Fibroblast of villous mesenchyme (primary cell): ENCODE data around the gene MRGPRE. TPM values are rescaled to one million over a fixed set of nuclear protein-coding genes. Genes with fewer than 3 reads are reported as not detected.
A peak's percentile ranks its signal among the peaks of the same experiment; 100 is the strongest.

Experiments
- DNase-seq: peaks from one replicate; pipeline ENCODE4 v3.0.0-alpha.2; 2010; ENCODE audit warnings: low read depth
- H3K4me3 ChIP-seq: 2 replicates; pipeline ENCODE4 v1.5.1; 2011; ENCODE audit warnings: low read depth, mild to moderate bottlenecking, low read length
- CTCF ChIP-seq: IDR thresholded peaks from 2 replicates; pipeline ENCODE4 v1.5.1; 2012; ENCODE audit warnings: low read depth, mild to moderate bottlenecking, low read length; ENCODE audit not compliant: insufficient read depth
- total RNA-seq: library from RNA; depleted of rRNA; stranded (reverse); fragments of >200 nt; gene quantifications from 2 replicates; pipeline ENCODE4 v1.2.3, GENCODE V29; 2012

Gene MRGPRE
- total RNA-seq, 1 donor = not detected

- TF ChIP-seq CTCF = no peak
- DNase-seq = no peak
Observed at GRCh38 chr11:3182462-3182852, 49.8 kb downstream of the MRGPRE start.

GRCh38 chr11:3181725-3182461 is 50.3 kb downstream of the MRGPRE start:
- no peak overlapping the region for H3K4me3 ChIP-seq
- no peak for DNase-seq
- TF ChIP-seq CTCF = no peak

More at GRCh38 chr11:3182462-3182852, 49.8 kb downstream of the MRGPRE start:
- H3K4me3 ChIP-seq = no peak overlapping the region

GRCh38 chr11:3180869-3181268 is 51.3 kb downstream of the MRGPRE start:
- DNase-seq = no peak
- no peak for TF ChIP-seq CTCF

GRCh38 chr11:3178349-3178748 is 53.9 kb downstream of the MRGPRE start:
- peak; percentile 86 for DNase-seq
- H3K4me3 ChIP-seq = no peak overlapping the region
- TF ChIP-seq CTCF = no peak

More at GRCh38 chr11:3180869-3181268, 51.3 kb downstream of the MRGPRE start:
- no peak overlapping the region for H3K4me3 ChIP-seq

GRCh38 chr11:3177931-3178330 is 54.3 kb downstream of the MRGPRE start:
- no peak for TF ChIP-seq CTCF
- peak; percentile 28 for DNase-seq
- no peak overlapping the region for H3K4me3 ChIP-seq

Other genes starting within 250 kb of the MRGPRE start
- 87.6 and 121 TPM in 2 replicates for gene NAP1L4, start 240.1 kb downstream of the MRGPRE start, total RNA-seq
- gene CARS1, start 175.0 kb downstream of the MRGPRE start, total RNA-seq = 68.2 and 87.6 TPM in 2 replicates
- 49.7 and 55.7 TPM in 2 replicates for gene OSBPL5, start 67.1 kb downstream of the MRGPRE start, total RNA-seq
- not detected in 2 replicates for gene MRGPRG, start 13.6 kb downstream of the MRGPRE start, total RNA-seq
- 18.4 and 25.5 TPM in 2 replicates for gene ZNF195, start 146.7 kb upstream of the MRGPRE start, total RNA-seq